Activated CD8-positive, alpha-beta T cell treated with anti-CD3 and anti-CD28 coated beads for 36 hours (primary cell): ENCODE measurements around the gene TMEM131. TPM values are rescaled to one million over a fixed set of nuclear protein-coding genes. Genes with fewer than 3 reads are reported as not detected.
A peak's percentile ranks its signal among the peaks of the same experiment; 100 is the strongest.
"Not testable (repeated sequence)": the region's sequence is repeated elsewhere in the genome, so short reads cannot be mapped to it uniquely, and the experiment has no call there.

Experiments
- ATAC-seq: fragments of 200-7000 bp; cut with Tn5 transposase; one replicate; pipeline ENCODE4 v1.10.0; 2021; ENCODE audit warnings: mild to moderate bottlenecking, moderate library complexity
- CTCF ChIA-PET: fragments of 350-600 bp; sonication (Branson Sonifier 250); formaldehyde crosslinking; loops from one replicate; lab custom pipeline; 2021; ENCODE audit warnings: antibody characterized with exemption; lab: Charles Lee
- POLR2A ChIA-PET: fragments of 350-600 bp; sonication (Branson Sonifier 250); formaldehyde crosslinking; loops from one replicate; lab custom pipeline; 2021; ENCODE audit warnings: antibody characterized with exemption; lab: Charles Lee
- DNase-seq: peaks from one replicate; pipeline ENCODE4 v3.0.0-alpha.2; 2020
- H3K27ac Mint-ChIP-seq: one replicate; pipeline ENCODE4 v1.8.0; 2021; ENCODE audit warnings: mild to moderate bottlenecking, mixed read lengths
- H3K27me3 Mint-ChIP-seq: one replicate; pipeline ENCODE4 v1.8.0; 2021; ENCODE audit warnings: mixed read lengths
- H3K36me3 Mint-ChIP-seq: one replicate; pipeline ENCODE4 v1.8.0; 2021; ENCODE audit warnings: low read depth, mixed read lengths
- H3K4me1 Mint-ChIP-seq: one replicate; pipeline ENCODE4 v1.8.0; 2021; ENCODE audit warnings: low read depth, mixed read lengths
- H3K4me3 Mint-ChIP-seq: one replicate; pipeline ENCODE4 v1.8.0; 2021; ENCODE audit warnings: mild to moderate bottlenecking, moderate library complexity, mixed read lengths
- H3K9me3 Mint-ChIP-seq: one replicate; pipeline ENCODE4 v1.8.0; 2021; ENCODE audit warnings: mixed read lengths
- intact Hi-C: fragments of 100-400 bp; cut with micrococcal nuclease; formaldehyde crosslinking; loops from one replicate; pipeline ENCODE4 v1.10.0; 2022
- total RNA-seq, 2 experiments: library from RNA; stranded (reverse); gene quantifications; one replicate each; pipeline ENCODE4 v1.2.3, GENCODE V29; 2021
- TF ChIP-seq, protein P1 (sequence below): fragments of 200-600 bp; IDR thresholded peaks from one replicate; pipeline ENCODE4 v1.8.0; 2022; ENCODE audit warnings: antibody characterized with exemption, mild to moderate bottlenecking

Gene TMEM131
- total RNA-seq, 2 experiments from 2014 or later, result 24.2 to 27.4 TPM

- DNase-seq (no peak), ATAC-seq (no peak)
- Mint-ChIP-seq H3K27ac (peak overlapping the region; percentile 10), H3K36me3 (peaks cover 19% of the 10 kb centered on the region), H3K4me3 (no peak overlapping the region), H3K27me3 (no peaks in the 10 kb centered on the region), H3K9me3 (no peaks in the 10 kb centered on the region), H3K4me1 (peaks cover 36% of the 10 kb centered on the region)
- TF ChIP-seq, protein P1, sequence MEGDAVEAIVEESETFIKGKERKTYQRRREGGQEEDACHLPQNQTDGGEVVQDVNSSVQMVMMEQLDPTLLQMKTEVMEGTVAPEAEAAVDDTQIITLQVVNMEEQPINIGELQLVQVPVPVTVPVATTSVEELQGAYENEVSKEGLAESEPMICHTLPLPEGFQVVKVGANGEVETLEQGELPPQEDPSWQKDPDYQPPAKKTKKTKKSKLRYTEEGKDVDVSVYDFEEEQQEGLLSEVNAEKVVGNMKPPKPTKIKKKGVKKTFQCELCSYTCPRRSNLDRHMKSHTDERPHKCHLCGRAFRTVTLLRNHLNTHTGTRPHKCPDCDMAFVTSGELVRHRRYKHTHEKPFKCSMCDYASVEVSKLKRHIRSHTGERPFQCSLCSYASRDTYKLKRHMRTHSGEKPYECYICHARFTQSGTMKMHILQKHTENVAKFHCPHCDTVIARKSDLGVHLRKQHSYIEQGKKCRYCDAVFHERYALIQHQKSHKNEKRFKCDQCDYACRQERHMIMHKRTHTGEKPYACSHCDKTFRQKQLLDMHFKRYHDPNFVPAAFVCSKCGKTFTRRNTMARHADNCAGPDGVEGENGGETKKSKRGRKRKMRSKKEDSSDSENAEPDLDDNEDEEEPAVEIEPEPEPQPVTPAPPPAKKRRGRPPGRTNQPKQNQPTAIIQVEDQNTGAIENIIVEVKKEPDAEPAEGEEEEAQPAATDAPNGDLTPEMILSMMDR, result no peak
- ChIA-PET CTCF (interaction anchor here (0.7 to 1.2 kb wide), 3 partner anchors 10 to 45 kb away, joined by 3 to 4 read pairs (median 4); no protein-coding TSS in a partner anchor), POLR2A (no interaction called here)
- intact Hi-C loops, result loop anchor here (10.0 kb wide), 1 partner anchor 144 kb away; the partner anchor contains the start of gene TMEM131
Observed at GRCh38 chr2:97851172-97851571, 144.6 kb downstream of the TMEM131 start.

GRCh38 chr2:97849881-97850528, 145.7 kb downstream of the TMEM131 start:
- intact Hi-C loops, result loop anchor here (10.0 kb wide), 1 partner anchor 145 kb away; the partner anchor contains the start of gene TMEM131
- ChIA-PET CTCF (no interaction called here), POLR2A (no interaction called here)
- peaks cover 46% of the 10 kb centered on the region for H3K4me1 Mint-ChIP-seq
- TF ChIP-seq, protein P1, result no peak
- peak; percentile 90 for ATAC-seq
- H3K4me3 Mint-ChIP-seq, result no peak overlapping the region
- peak; percentile 44 for DNase-seq
- no peaks in the 10 kb centered on the region for H3K9me3 Mint-ChIP-seq
- H3K36me3 Mint-ChIP-seq, result peaks cover 19% of the 10 kb centered on the region
- H3K27ac Mint-ChIP-seq, result peak overlapping the region; percentile 17
- H3K27me3 Mint-ChIP-seq, result no peaks in the 10 kb centered on the region

DNA sequence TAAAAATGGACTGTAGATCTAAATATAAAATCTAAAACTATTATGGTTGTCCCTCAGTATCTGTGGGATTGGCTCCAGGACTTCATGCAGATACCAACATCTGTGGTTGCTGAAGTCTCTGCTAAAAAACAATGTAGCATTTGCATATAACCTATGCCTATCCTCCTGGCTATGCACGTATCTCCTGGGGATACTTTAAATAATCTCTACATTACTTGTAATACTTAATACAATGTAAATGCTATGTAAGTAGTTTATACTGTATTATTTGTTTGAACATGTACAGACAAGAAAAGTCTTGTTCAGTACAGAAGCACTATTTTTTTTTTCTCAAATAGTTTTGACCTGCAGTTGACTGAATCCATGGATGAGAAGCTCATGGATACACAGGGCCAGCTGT, 147.4 kb downstream of the TMEM131 start:
- POLR2A ChIA-PET, result no interaction called here
- DNase-seq (no peak), ATAC-seq (no peak)
- Mint-ChIP-seq H3K9me3 (no peaks in the 10 kb centered on the region), H3K27ac (no peak overlapping the region), H3K4me3 (no peak overlapping the region), H3K4me1 (peaks cover 46% of the 10 kb centered on the region), H3K36me3 (peaks cover 10% of the 10 kb centered on the region), H3K27me3 (no peaks in the 10 kb centered on the region)
- CTCF ChIA-PET, result no interaction called here
- intact Hi-C loops, result no loop called here
- TF ChIP-seq, protein P1, result no peak

- H3K27me3 Mint-ChIP-seq, DNase-seq, H3K27ac Mint-ChIP-seq, H3K36me3 Mint-ChIP-seq, ATAC-seq, H3K4me3 Mint-ChIP-seq, H3K9me3 Mint-ChIP-seq, POLR2A ChIA-PET, intact Hi-C loops: not testable (repeated sequence)
- CTCF ChIA-PET, result interaction anchor here (1.0 kb wide), 1 partner anchor 11 kb away, joined by 3 read pairs; no protein-coding TSS in a partner anchor
- H3K4me1 Mint-ChIP-seq, result peaks cover 37% of the 10 kb centered on the region
Observed at GRCh38 chr2:97846716-97847115, 149.0 kb downstream of the TMEM131 start.

DNA sequence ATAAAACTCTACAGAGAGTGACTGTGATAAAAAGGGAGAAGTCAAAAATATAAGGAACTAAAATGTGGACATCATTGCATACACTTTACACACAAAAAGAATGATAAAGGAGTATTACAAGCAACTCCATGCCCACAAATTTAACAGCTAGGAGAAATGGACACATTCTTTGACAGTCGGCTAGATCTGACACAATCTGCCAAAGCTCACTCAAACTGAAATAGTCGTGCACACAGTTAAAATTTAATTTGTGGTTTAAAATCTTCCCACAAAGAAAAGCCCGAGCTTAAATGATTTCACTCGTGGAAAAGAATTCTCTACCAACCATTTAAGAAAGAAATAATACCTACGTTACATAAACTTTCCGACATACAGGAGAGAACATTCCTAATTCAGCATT, 149.9 kb downstream of the TMEM131 start:
- TF ChIP-seq, protein P1, result no peak
- intact Hi-C loops, result no loop called here
- Mint-ChIP-seq H3K4me1 (peaks cover 29% of the 10 kb centered on the region), H3K36me3 (peaks cover 11% of the 10 kb centered on the region), H3K9me3 (no peaks in the 10 kb centered on the region), H3K27ac (no peak overlapping the region), H3K27me3 (no peaks in the 10 kb centered on the region), H3K4me3 (no peak overlapping the region)
- no peak for DNase-seq
- CTCF ChIA-PET, result interaction anchor here (0.9 to 1.0 kb wide), 2 partner anchors 12 to 23 kb away, joined by 3 read pairs; no protein-coding TSS in a partner anchor
- POLR2A ChIA-PET, result interaction anchor here (0.6 kb wide), 1 partner anchor 188 kb away, joined by 3 read pairs; no protein-coding TSS in a partner anchor
- ATAC-seq, result no peak
